Measurements from ENCODE around the gene SCYGR5.

DNA sequence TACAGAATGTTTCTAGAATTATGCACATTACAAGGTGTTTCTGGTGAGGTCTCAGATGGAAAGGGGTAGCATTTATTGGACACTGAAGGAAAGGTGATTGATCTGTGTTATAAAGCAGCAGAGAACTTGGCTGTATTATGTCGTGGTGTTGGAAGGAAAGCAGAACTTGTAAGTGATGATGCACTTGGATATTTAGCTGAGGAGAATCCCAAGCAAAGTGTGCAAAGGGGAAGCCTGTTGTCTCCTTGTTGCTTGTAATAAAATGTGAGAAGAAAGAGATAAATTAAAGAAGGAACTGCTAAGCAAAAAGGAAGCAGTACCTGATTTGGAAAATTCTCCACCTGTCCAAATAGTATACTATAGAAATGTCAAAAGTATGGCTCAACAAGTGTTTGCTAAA is 12.2 kb upstream of the SCYGR5 start:
- TF ChIP-seq, protein P1, sequence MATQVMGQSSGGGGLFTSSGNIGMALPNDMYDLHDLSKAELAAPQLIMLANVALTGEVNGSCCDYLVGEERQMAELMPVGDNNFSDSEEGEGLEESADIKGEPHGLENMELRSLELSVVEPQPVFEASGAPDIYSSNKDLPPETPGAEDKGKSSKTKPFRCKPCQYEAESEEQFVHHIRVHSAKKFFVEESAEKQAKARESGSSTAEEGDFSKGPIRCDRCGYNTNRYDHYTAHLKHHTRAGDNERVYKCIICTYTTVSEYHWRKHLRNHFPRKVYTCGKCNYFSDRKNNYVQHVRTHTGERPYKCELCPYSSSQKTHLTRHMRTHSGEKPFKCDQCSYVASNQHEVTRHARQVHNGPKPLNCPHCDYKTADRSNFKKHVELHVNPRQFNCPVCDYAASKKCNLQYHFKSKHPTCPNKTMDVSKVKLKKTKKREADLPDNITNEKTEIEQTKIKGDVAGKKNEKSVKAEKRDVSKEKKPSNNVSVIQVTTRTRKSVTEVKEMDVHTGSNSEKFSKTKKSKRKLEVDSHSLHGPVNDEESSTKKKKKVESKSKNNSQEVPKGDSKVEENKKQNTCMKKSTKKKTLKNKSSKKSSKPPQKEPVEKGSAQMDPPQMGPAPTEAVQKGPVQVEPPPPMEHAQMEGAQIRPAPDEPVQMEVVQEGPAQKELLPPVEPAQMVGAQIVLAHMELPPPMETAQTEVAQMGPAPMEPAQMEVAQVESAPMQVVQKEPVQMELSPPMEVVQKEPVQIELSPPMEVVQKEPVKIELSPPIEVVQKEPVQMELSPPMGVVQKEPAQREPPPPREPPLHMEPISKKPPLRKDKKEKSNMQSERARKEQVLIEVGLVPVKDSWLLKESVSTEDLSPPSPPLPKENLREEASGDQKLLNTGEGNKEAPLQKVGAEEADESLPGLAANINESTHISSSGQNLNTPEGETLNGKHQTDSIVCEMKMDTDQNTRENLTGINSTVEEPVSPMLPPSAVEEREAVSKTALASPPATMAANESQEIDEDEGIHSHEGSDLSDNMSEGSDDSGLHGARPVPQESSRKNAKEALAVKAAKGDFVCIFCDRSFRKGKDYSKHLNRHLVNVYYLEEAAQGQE (IDR thresholded peaks at IDR 0.05; ENCODE audit: low read depth) = no peak
- TF ChIP-seq CREB1 (IDR thresholded peaks at IDR 0.05; ENCODE audit: low read depth) (no peak), EP300 (IDR thresholded peaks at IDR 0.05; ENCODE audit: borderline replicate concordance) (no peak), TEAD4 (IDR thresholded peaks at IDR 0.05) (no peak), TAF1 (IDR thresholded peaks at IDR 0.05; ENCODE audit: low read depth) (no peak), TCF12 (IDR thresholded peaks at IDR 0.05; ENCODE audit: low read depth) (no peak), RAD21 (IDR thresholded peaks at IDR 0.05; ENCODE audit: low read depth) (no peak)
